ENCODE data around the gene SH3TC2.
"Not testable (repeated sequence)": the region's sequence is repeated elsewhere in the genome, so short reads cannot be mapped to it uniquely, and the experiment has no call there.

The SH3TC2 gene

GRCh38 chr5:149063017-149063687 is at the start of gene SH3TC2:
TSS of gene SH3TC2 (minus strand) at chr5:149063062. CDS start at chr5:149063022, 40 bp downstream.
- DNase-seq (ENCODE audit: low read depth in 2 of 2), result no peak

- no peak for DNase-seq (ENCODE audit: low read depth in 2 of 2)
These were observed 47.5 kb upstream of the SH3TC2 start for GRCh38 chr5:149110406-149110805.

- no peak for DNase-seq (ENCODE audit: low read depth in 2 of 2)
These were observed 45.9 kb upstream of the SH3TC2 start for GRCh38 chr5:149108651-149109280.

GRCh38 chr5:149100331-149100730 is 37.5 kb upstream of the SH3TC2 start:
- no peak for DNase-seq (ENCODE audit: low read depth in 2 of 2)

DNA sequence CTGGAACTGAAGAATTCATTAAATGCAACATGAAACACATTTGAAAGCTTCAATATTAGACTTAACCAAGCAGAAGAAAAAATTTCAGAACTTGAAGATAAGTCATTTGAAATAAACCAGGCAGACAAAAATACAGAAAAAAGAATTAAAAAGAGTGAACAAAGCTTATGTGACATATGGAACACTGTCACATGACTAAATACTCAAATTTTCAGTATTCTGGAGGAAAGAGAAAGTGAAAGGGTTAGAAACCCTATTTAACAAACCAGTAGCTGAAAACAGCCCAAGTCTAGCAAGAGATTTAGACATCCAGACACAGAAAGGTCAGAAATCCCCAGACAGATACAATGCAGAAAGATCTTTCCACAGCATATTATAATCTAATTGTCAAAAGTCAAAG is 37.1 kb upstream of the SH3TC2 start:
- no peak for DNase-seq (ENCODE audit: low read depth in 2 of 2)

DNA sequence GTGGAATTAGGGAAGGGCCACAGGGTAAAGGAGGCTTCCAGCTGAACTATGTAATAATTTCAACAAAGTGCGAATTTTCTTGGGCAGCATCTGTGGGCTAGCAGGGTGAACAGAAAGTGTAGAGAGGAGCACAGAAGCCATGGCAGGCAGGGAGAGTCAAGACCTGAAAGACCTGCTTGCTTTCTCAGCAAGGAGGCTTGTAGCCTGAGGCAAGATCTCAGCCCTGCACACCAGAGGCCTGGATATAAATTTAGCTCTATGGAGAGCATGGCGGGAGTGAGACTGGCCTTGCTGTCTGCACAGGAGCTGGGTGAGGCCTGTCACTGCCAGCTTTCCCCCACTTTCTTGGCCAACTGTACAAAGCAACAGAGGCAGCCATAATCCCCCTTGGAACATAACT is 32.1 kb upstream of the SH3TC2 start:
- DNase-seq (ENCODE audit: low read depth in 2 of 2), result no peak

GRCh38 chr5:149093625-149094024 is 30.8 kb upstream of the SH3TC2 start:
- DNase-seq (ENCODE audit: low read depth in 2 of 2), result no peak

- DNase-seq (ENCODE audit: low read depth in 2 of 2), result no peak
These were observed 26.9 kb upstream of the SH3TC2 start for GRCh38 chr5:149089796-149090195.

GRCh38 chr5:149088686-149089085 is 25.8 kb upstream of the SH3TC2 start:
- no peak for DNase-seq (ENCODE audit: low read depth in 2 of 2)

- no peak for DNase-seq (ENCODE audit: low read depth in 2 of 2)
These were observed 21.0 kb upstream of the SH3TC2 start for GRCh38 chr5:149083846-149084245.

GRCh38 chr5:149082271-149082670 is 19.4 kb upstream of the SH3TC2 start:
- no peak for DNase-seq (ENCODE audit: low read depth in 2 of 2)

- no peak for DNase-seq (ENCODE audit: low read depth in 2 of 2)
These were observed 17.4 kb upstream of the SH3TC2 start for GRCh38 chr5:149080294-149080693.

GRCh38 chr5:149079883-149080282 is 17.0 kb upstream of the SH3TC2 start:
- no peak for DNase-seq (ENCODE audit: low read depth in 2 of 2)

GRCh38 chr5:149074071-149074470 is 11.2 kb upstream of the SH3TC2 start:
- not testable (repeated sequence) for DNase-seq (ENCODE audit: low read depth in 2 of 2)

- no peak for DNase-seq (ENCODE audit: low read depth in 2 of 2)
These were observed 10.4 kb upstream of the SH3TC2 start for GRCh38 chr5:149073213-149073612.

DNA sequence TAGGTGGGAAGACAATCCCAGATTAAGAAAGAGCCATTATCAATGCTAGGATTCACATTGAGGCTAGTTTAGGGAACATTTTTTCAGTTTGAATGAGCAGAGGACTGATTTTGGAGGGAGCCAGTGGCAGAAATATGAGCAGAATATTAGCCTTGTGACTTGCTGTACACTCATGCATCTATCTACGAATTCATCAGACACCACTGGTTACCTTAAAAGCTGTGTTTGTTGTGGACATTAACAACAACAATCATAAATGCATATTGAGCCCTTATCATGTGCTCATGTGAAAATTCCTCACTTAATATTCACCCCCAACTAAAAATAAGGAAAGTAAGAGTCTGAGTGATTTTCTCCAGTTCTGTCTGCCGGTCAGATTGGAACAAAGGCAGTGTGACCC is 9.9 kb upstream of the SH3TC2 start:
- no peak for DNase-seq (ENCODE audit: low read depth in 2 of 2)

DNA sequence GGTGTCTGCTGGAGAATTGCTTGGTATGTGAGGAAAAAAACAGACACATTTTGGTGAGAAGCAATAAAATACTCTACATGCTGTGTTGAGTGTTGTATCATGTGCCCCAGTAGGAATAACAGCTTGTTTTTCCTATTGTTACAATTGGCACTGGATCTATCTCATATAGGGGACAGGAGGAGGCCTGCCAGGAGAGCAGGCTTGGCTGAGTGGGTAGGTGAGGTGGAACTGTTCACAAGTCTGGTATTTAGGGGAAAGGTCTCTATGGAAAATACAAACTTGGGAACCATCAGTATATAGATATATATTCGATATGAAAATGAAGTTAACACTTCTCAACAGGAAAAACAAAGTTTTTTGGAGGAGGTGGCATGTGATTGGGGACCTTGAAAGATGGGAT is 9.5 kb upstream of the SH3TC2 start:
- no peak for DNase-seq (ENCODE audit: low read depth in 2 of 2)

DNA sequence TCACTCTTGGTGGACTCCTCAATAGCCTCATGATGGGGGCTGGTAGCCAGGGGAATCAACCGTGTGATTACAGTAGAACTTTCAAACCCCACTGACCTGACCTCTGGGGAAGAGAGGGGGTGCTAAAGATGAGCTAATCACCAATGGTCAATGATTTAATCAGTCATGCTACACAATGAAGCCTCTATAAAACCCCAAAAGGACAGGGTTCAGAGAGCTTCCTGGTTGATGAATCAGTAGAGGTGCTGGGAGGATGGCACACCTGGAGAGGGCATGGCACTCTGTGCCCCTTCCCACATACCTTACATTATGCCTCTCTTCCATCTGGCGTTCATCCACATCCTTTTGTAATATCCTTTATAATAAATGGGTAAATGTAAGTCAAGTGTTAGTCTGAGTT is 8.9 kb upstream of the SH3TC2 start:
- no peak for DNase-seq (ENCODE audit: low read depth in 2 of 2)

GRCh38 chr5:149071216-149071615 is 8.4 kb upstream of the SH3TC2 start:
- no peak for DNase-seq (ENCODE audit: low read depth in 2 of 2)

DNA sequence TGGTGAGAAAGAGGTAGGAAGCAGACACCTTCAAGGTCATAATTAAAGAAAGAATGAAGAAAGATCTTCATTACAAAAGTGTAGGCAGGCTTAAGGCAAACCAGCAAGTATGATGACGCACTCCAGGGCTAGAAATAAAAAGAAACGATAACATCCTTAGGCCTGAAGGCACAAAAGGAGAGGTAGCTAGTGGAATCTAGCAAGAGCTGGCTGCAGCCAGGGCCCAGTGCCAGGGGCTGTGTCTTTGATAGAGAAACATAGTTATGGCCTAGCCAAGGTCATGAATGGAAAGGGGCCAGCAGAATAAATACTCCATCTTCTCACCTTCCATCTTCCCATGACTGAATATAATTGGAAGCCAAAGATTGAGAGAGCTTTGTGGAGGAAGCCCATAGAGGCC is 6.8 kb upstream of the SH3TC2 start:
- no peak for DNase-seq (ENCODE audit: low read depth in 2 of 2)

DNA sequence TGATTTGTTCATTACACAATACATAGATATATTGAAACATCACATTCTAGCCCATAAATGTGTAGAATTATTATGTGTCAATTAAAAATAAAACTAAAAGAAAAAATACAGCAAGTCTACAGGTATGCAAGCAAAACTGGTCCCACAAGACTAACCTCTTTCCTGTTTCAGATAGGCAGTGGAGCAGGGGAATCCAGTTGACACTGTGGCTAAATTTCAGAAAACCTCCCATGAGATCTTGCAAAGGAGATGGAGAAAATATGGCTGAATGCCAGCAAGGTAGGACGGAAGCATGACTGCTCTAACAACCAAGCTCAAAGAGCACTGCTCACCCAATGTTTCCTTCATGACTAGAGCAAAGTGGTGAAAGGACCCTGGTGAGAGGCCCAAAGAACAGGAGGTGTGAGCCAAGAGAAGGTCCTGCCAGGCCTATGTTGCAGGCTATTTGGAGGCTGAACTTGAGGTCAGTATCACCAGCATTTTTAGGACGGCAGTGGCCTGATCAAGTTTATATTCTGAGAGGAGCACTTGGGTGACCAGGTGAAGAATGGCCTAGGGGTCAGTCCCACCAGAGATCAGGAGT is 1.1 kb upstream of the SH3TC2 start:
- no peak for DNase-seq (ENCODE audit: low read depth in 2 of 2)

- no peak for DNase-seq (ENCODE audit: low read depth in 2 of 2)
These were observed 368 bp downstream of the SH3TC2 start for GRCh38 chr5:149062371-149063016.

GRCh38 chr5:149061341-149061740 is 1.5 kb downstream of the SH3TC2 start:
- no peak for DNase-seq (ENCODE audit: low read depth in 2 of 2)

Data from stimulated activated CD4-positive, alpha-beta T cell treated with anti-CD3 and anti-CD28 coated beads, Interleukin-15, amount 100 ng/mL, for 48 hours (primary cell).